IPS DF 19.7 (cell line): ENCODE measurements around the gene GPR143.
"Not testable (repeated sequence)": the region's sequence is repeated elsewhere in the genome, so short reads cannot be mapped to it uniquely, and the experiment has no call there.

ENCODE experiments used
- DNase-seq: peaks from one replicate; pipeline ENCODE4 v3.0.0-alpha.2; 2013; ENCODE audit warnings: low read depth, low spot score

The GPR143 gene

GRCh38 chrX:9768321-9768839 is 2.7 kb upstream of the GPR143 start:
- not testable (repeated sequence) for DNase-seq

GRCh38 chrX:9767375-9767774 is 1.7 kb upstream of the GPR143 start:
- DNase-seq = no peak

GRCh38 chrX:9765072-9765736 is 443 bp downstream of the GPR143 start:
- no peak for DNase-seq

GRCh38 chrX:9759337-9759736 is 6.3 kb downstream of the GPR143 start:
- DNase-seq = no peak

GRCh38 chrX:9758021-9758638 is 7.5 kb downstream of the GPR143 start:
- no peak for DNase-seq

GRCh38 chrX:9757366-9757765 is 8.3 kb downstream of the GPR143 start:
- DNase-seq = no peak

GRCh38 chrX:9749146-9749692 is 16.4 kb downstream of the GPR143 start:
- DNase-seq = no peak

- no peak for DNase-seq
These were observed 18.0 kb downstream of the GPR143 start for GRCh38 chrX:9747644-9748043.

GRCh38 chrX:9746148-9746888 is 19.3 kb downstream of the GPR143 start:
- DNase-seq = no peak

- no peak for DNase-seq
These were observed 20.1 kb downstream of the GPR143 start for GRCh38 chrX:9745417-9746115.

GRCh38 chrX:9739130-9739529 is 26.5 kb downstream of the GPR143 start:
- no peak for DNase-seq

GRCh38 chrX:9738151-9738550 is 27.5 kb downstream of the GPR143 start:
- no peak for DNase-seq

GRCh38 chrX:9737363-9737762 is 28.3 kb downstream of the GPR143 start:
- DNase-seq = no peak

GRCh38 chrX:9730752-9731151 is 34.9 kb downstream of the GPR143 start:
- DNase-seq = no peak

GRCh38 chrX:9730078-9730477 is 35.6 kb downstream of the GPR143 start:
- DNase-seq = no peak

GRCh38 chrX:9729171-9729885 is 36.3 kb downstream of the GPR143 start:
- no peak for DNase-seq

GRCh38 chrX:9728261-9728660 is 37.4 kb downstream of the GPR143 start:
- no peak for DNase-seq

- DNase-seq = no peak
These were observed 40.9 kb downstream of the GPR143 start for GRCh38 chrX:9724711-9725110.

- no peak for DNase-seq
These were observed 48.3 kb downstream of the GPR143 start for GRCh38 chrX:9717376-9717775.

GRCh38 chrX:9710332-9710731 is 55.3 kb downstream of the GPR143 start:
- no peak for DNase-seq

GRCh38 chrX:9708923-9709553 is 56.6 kb downstream of the GPR143 start:
- DNase-seq = peak; percentile 25
